Bronchial epithelial cell (primary cell): ENCODE results near the gene CCDC187. TPM values are rescaled to one million over a fixed set of nuclear protein-coding genes. Genes with fewer than 3 reads are reported as not detected.
A peak's percentile ranks its signal among the peaks of the same experiment; 100 is the strongest.

Source experiments
- DNase-seq: peaks from one replicate; pipeline ENCODE4 v3.0.0-alpha.2; 2010; ENCODE audit warnings: low read depth
- FAIRE-seq: peaks from 2 replicates; lab custom pipeline; 2011; peaks lifted over from hg19 to GRCh38; lab: Jason Lieb, UNC
- H3K27me3 ChIP-seq: 2 replicates; pipeline ENCODE4 v1.5.1; 2011; ENCODE audit warnings: low read length; ENCODE audit not compliant: control insufficient read depth, insufficient read depth
- H3K36me3 ChIP-seq: 2 replicates; pipeline ENCODE4 v1.5.1; 2011; ENCODE audit warnings: low read length; ENCODE audit not compliant: control insufficient read depth, insufficient read depth
- H3K4me3 ChIP-seq: 2 replicates; pipeline ENCODE4 v1.5.1; 2011; ENCODE audit warnings: mild to moderate bottlenecking, low read depth, low read length, control low read depth
- total RNA-seq: library from RNA; depleted of rRNA; stranded (reverse); fragments of >200 nt; gene quantifications from 2 replicates; pipeline ENCODE4 v1.2.1, GENCODE V29; 2014
- TF ChIP-seq, protein P1 (sequence below): IDR thresholded peaks from 2 replicates; pipeline ENCODE4 v1.5.1; 2011; ENCODE audit warnings: mild to moderate bottlenecking, moderate library complexity, low read length, control low read depth, inconsistent platforms; ENCODE audit not compliant: insufficient read depth, severe bottlenecking

The CCDC187 gene
- total RNA-seq, 1 donor from 2014 or later = not detected

DNA sequence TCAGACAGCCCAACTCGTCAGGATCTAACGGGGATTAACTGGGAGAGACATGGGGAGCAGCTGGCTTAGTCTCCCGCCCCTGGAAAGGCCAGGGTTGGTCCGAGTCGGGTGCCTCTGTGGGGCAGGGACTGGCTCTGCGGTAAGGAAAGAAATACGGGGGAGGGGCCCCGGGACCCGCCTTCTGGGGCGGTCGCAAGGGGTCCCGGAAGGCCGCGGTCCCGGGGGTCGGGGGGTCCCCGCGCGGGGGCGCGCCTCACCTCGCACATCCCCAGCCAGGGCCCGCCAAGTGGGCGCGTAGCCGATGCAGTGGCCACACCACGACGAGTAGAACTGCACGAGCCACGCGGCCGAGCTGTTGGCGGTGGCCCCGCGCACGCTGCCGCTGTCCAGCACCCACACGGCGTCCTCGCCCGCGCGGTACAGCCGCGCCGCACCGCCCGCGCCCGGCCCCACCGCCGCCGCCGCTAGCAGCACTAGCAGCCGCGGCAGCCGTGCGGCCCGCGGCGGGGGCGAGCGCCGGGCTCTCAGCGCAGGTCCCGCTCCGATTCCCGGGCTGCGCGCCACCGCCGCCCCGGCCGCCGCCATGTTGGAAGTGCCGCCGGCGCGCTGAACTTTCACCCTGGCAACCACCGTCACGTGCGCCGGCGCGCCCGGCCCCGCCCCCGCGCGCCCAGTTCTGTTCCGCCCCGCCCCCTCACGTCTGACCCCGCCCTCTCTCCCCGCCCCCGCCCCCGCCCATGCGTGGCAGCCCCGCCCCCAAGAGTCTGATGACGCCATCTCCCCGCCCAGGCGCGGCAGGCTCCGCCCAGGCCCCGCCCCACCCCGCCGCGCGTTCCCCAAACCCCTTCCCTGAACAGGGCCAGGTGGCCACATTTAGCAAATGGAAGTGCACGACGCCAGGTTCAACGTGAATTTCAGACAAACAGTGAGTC lies 58.4 kb downstream of the CCDC187 start, which contains the start of gene QSOX2:
Gene QSOX2 (minus strand): TSS at position 594 of the 932 bp plus-strand sequence. CDS start 9 bp downstream, at position 585.
- peak within 1 kb of the TSS; percentile 72 for H3K4me3 ChIP-seq
- TF ChIP-seq, protein P1, sequence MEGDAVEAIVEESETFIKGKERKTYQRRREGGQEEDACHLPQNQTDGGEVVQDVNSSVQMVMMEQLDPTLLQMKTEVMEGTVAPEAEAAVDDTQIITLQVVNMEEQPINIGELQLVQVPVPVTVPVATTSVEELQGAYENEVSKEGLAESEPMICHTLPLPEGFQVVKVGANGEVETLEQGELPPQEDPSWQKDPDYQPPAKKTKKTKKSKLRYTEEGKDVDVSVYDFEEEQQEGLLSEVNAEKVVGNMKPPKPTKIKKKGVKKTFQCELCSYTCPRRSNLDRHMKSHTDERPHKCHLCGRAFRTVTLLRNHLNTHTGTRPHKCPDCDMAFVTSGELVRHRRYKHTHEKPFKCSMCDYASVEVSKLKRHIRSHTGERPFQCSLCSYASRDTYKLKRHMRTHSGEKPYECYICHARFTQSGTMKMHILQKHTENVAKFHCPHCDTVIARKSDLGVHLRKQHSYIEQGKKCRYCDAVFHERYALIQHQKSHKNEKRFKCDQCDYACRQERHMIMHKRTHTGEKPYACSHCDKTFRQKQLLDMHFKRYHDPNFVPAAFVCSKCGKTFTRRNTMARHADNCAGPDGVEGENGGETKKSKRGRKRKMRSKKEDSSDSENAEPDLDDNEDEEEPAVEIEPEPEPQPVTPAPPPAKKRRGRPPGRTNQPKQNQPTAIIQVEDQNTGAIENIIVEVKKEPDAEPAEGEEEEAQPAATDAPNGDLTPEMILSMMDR = no peak
- peaks cover 7% of the 10 kb centered on the region for H3K27me3 ChIP-seq
- peaks cover 4% of the 10 kb centered on the region for H3K36me3 ChIP-seq
- FAIRE-seq (no peak), DNase-seq (peak; percentile 27)

- TF ChIP-seq, protein P1 = no peak
- no peak for FAIRE-seq
- no peak for DNase-seq
- Histone ChIP-seq H3K4me3 (peak overlapping the region; percentile 72), H3K27me3 (peaks cover 5% of the 10 kb centered on the region), H3K36me3 (peaks cover 4% of the 10 kb centered on the region)
Observed at GRCh38 chr9:136244969-136245218, 59.0 kb downstream of the CCDC187 start.

DNA sequence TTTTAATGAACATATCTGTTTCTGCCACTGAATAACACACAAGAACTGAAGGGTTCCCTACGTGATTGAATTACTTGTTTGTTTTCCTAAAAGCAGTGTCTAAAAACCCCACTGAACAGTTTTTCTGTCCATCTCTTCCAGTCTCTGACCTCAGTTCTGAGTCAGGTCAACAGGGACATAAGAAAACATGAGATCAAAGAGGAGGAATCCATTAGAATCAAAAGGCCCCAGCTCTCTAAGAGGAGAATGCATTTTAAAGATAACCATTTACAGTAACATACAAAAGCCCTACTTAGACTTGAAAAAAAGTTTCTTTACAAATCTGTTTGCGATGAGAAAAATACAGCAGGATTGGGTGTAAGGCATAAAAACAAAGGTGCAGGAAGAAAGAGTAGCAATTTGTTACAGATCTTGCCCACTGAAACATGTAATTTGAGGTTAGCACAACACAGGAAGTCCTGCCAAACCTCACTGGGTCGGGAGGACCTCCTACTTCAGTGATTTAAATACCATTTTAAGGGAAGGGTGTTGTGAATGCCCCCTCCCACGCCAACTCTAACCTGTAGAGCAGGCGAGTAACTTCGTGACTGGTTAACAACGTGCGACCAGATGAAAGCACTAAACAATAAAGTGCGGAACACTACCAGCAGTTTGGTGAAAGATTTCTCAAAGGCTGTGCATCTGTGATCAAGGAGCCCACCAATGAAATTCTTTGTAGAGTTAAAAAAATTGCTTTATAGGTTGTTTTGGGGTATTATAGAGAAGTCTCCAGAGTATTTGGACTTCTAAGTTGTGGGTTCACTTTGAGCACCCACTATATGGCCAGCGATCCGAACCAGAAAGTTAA lies 59.5 kb downstream of the CCDC187 start:
- TF ChIP-seq, protein P1 = no peak
- DNase-seq (no peak), FAIRE-seq (no peak)
- H3K36me3 ChIP-seq = peaks cover 4% of the 10 kb centered on the region
- peak overlapping the region; percentile 72 for H3K4me3 ChIP-seq
- peaks cover 5% of the 10 kb centered on the region for H3K27me3 ChIP-seq

- H3K36me3 ChIP-seq = peaks cover 4% of the 10 kb centered on the region
- FAIRE-seq = no peak
- H3K27me3 ChIP-seq = peaks cover 5% of the 10 kb centered on the region
- no peak overlapping the region for H3K4me3 ChIP-seq
- DNase-seq = no peak
- TF ChIP-seq, protein P1 = no peak
Observed at GRCh38 chr9:136243631-136244030, 60.3 kb downstream of the CCDC187 start.

DNA sequence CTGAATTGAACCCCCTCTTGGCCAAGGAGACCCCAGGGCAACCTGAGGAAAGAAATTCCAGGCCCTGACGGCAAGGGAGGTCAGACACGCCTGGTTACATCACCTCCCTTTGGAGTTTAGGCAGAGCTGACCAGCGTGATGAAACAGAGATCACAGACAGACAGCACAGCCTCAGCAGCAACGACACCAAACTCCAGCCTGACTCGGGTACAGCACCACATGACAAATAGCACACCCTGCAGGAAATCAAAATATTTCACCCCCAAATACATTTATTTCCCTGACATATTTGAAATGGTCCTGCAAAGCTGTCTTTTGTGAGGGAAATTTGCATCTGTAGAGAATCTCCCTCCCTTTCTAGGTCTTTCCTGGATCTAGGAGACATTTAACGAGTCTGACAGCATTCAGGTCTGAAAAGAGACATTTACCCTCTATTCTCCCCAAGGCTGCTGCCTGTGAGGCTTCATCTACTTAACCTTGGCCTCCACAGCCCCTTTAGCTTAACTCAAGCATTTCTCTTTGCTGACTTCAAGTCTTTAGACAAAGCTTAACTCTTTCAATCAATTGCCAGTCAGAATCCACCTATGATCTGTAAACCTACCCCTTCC lies 60.9 kb downstream of the CCDC187 start:
- FAIRE-seq = no peak
- no peak for DNase-seq

More for the DNA sequence above, 60.9 kb downstream of the CCDC187 start:
- TF ChIP-seq, protein P1 = no peak
- H3K36me3 ChIP-seq = peaks cover 4% of the 10 kb centered on the region
- no peak overlapping the region for H3K4me3 ChIP-seq
- H3K27me3 ChIP-seq = peaks cover 2% of the 10 kb centered on the region
